Fibroblast of lung (primary cell): Measurements from ENCODE around the gene MGST2. TPM values are rescaled to one million over a fixed set of nuclear protein-coding genes. Genes with fewer than 3 reads are reported as not detected.
A peak's percentile ranks its signal among the peaks of the same experiment; 100 is the strongest.

Experiments
- DNase-seq, 2 donors: peaks; one replicate each; pipeline versions ENCODE4 v3.0.0 to v3.0.0-alpha.2; 2010; ENCODE audit warnings: low read depth in 2 of 2
- H2AFZ ChIP-seq: 2 replicates; pipeline ENCODE4 v1.5.1; 2012; ENCODE audit warnings: low read length, control low read depth, inconsistent platforms
- H3K27ac ChIP-seq: 2 replicates; pipeline ENCODE4 v1.5.1; 2011; ENCODE audit warnings: low read length, control low read depth; ENCODE audit not compliant: insufficient read depth
- H3K27me3 ChIP-seq: 2 replicates; pipeline ENCODE4 v1.5.1; 2011; ENCODE audit warnings: mild to moderate bottlenecking, low read length; ENCODE audit not compliant: control insufficient read depth, insufficient read depth
- H3K36me3 ChIP-seq: 2 replicates; pipeline ENCODE4 v1.5.1; 2011; ENCODE audit warnings: low read length; ENCODE audit not compliant: control insufficient read depth, insufficient read depth
- H3K4me1 ChIP-seq: 2 replicates; pipeline ENCODE4 v1.5.1; 2011; ENCODE audit warnings: low read length; ENCODE audit not compliant: control insufficient read depth, insufficient read depth; ENCODE audit errors: extremely low read depth
- H3K4me2 ChIP-seq: 2 replicates; pipeline ENCODE4 v1.5.1; 2011; ENCODE audit warnings: low read length, control low read depth; ENCODE audit not compliant: insufficient read depth; ENCODE audit errors: extremely low read depth
- H3K4me3 ChIP-seq, 4 experiments: fragments of 200-600 bp in 1 of 4; sonication (generic) in 1 of 4; replicated peaks in 1 of 4; 2 replicates each; pipeline ENCODE4 v1.5.1; 2011 to 2016; ENCODE audit warnings: low read length in 4 of 4, low read depth in 3 of 4, mild to moderate bottlenecking in 3 of 4, control low read depth in 2 of 4, inconsistent platforms in 1 of 4, mixed read lengths in 1 of 4; ENCODE audit not compliant: insufficient read depth in 1 of 4; ENCODE audit errors: control extremely low read depth in 1 of 4
- H3K79me2 ChIP-seq: 2 replicates; pipeline ENCODE4 v1.5.1; 2012; ENCODE audit warnings: mild to moderate bottlenecking, low read length, inconsistent platforms; ENCODE audit not compliant: control insufficient read depth, insufficient read depth
- H3K9ac ChIP-seq: 2 replicates; pipeline ENCODE4 v1.5.1; 2011; ENCODE audit warnings: mild to moderate bottlenecking, low read length, control low read depth; ENCODE audit not compliant: insufficient read depth
- H3K9me3 ChIP-seq: 2 replicates; pipeline ENCODE4 v1.5.1; 2012; ENCODE audit warnings: low read depth, low read length; ENCODE audit not compliant: control insufficient read depth, insufficient read depth
- H4K20me1 ChIP-seq: 2 replicates; pipeline ENCODE4 v1.5.1; 2011; ENCODE audit warnings: low read length; ENCODE audit not compliant: control insufficient read depth, insufficient read depth; ENCODE audit errors: extremely low read depth
- EZH2 ChIP-seq: IDR thresholded peaks from 2 replicates; pipeline ENCODE4 v1.5.1; 2012; ENCODE audit warnings: low read length, control low read depth, mild to moderate bottlenecking; ENCODE audit errors: missing control alignments
- polyA plus RNA-seq, 2 donors: library from polyadenylated mRNA; depleted of rRNA in 1 of 2; stranded (reverse) in 1 of 2; unstranded in 1 of 2; fragments of >200 nt; gene quantifications; 2 replicates each; pipeline ENCODE4 v1.2.1, GENCODE V29; 2011 to 2012; ENCODE audit warnings: missing spikeins in 1 of 2
- total RNA-seq: library from RNA; depleted of rRNA; stranded (reverse); fragments of >200 nt; gene quantifications from 2 replicates; pipeline ENCODE4 v1.2.1, GENCODE V29; 2014
- TF ChIP-seq, protein P1 (sequence below), 2 donors: IDR thresholded peaks in 1 of 2; conservative IDR thresholded peaks in 1 of 2; 1 replicate in 1 of 2; 2 replicates in 1 of 2; pipeline ENCODE4 v1.5.1; 2011 to 2012; ENCODE audit warnings: low read length in 2 of 2, control low read depth in 1 of 2, inconsistent platforms in 1 of 2, low read depth in 1 of 2, mild to moderate bottlenecking in 1 of 2

Gene MGST2
- total and polyA plus RNA-seq, 2 donors (not counting 1 experiment from before 2014, with no cell fraction given), result 5.3 to 20.1 TPM

DNA sequence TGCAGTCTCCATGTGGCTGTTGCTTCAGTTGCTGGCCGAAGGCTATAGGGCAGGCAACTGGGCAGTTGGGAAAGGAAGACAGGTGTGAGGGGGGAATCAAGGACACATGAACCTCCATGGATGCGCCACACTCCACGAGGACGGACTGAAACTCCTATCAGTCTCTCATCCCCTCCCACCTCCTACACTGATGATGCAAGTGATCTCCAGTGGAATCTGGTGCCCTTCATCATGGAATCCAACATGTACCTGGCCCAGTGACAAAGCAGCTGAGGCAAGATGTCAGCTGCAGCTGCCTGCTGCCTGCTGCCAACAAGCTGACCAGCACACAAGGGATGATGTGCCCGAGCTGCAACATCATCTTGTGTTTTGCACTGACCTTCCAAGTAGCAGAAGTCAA, 26.0 kb upstream of the MGST2 start:
- Histone ChIP-seq H3K4me1 (no peaks in the 10 kb centered on the region), H3K79me2 (no peaks in the 10 kb centered on the region), H3K27me3 (no peaks in the 10 kb centered on the region), H3K9me3 (no peaks in the 10 kb centered on the region), H2AFZ (no peak overlapping the region), H3K9ac (no peak overlapping the region), H3K36me3 (no peaks in the 10 kb centered on the region), H3K4me3 (no peak overlapping the region), H3K27ac (no peak overlapping the region), H4K20me1 (no peaks in the 10 kb centered on the region), H3K4me2 (no peak overlapping the region)
- no peak for DNase-seq
- TF ChIP-seq, protein P1, sequence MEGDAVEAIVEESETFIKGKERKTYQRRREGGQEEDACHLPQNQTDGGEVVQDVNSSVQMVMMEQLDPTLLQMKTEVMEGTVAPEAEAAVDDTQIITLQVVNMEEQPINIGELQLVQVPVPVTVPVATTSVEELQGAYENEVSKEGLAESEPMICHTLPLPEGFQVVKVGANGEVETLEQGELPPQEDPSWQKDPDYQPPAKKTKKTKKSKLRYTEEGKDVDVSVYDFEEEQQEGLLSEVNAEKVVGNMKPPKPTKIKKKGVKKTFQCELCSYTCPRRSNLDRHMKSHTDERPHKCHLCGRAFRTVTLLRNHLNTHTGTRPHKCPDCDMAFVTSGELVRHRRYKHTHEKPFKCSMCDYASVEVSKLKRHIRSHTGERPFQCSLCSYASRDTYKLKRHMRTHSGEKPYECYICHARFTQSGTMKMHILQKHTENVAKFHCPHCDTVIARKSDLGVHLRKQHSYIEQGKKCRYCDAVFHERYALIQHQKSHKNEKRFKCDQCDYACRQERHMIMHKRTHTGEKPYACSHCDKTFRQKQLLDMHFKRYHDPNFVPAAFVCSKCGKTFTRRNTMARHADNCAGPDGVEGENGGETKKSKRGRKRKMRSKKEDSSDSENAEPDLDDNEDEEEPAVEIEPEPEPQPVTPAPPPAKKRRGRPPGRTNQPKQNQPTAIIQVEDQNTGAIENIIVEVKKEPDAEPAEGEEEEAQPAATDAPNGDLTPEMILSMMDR (conservative IDR thresholded peaks at IDR 0.05 in 1 of 2, IDR thresholded peaks at IDR 0.05 in 1 of 2; ENCODE audit: low read depth in 1 of 2, low read length in 2 of 2), result no peak
- TF ChIP-seq EZH2, result no peak

- H4K20me1 ChIP-seq, result no peaks in the 10 kb centered on the region
- H3K9ac ChIP-seq, result no peak overlapping the region
- no peaks in the 10 kb centered on the region for H3K4me1 ChIP-seq
- no peaks in the 10 kb centered on the region for H3K27me3 ChIP-seq
- H3K36me3 ChIP-seq, result no peaks in the 10 kb centered on the region
- H3K4me2 ChIP-seq, result no peak overlapping the region
- no peak overlapping the region for H3K4me3 ChIP-seq
- TF ChIP-seq, protein P1 (conservative IDR thresholded peaks at IDR 0.05 in 1 of 2, IDR thresholded peaks at IDR 0.05 in 1 of 2; ENCODE audit: low read depth in 1 of 2, low read length in 2 of 2), result no peak
- TF ChIP-seq EZH2, result no peak
- H2AFZ ChIP-seq, result no peak overlapping the region
- H3K79me2 ChIP-seq, result no peaks in the 10 kb centered on the region
- no peaks in the 10 kb centered on the region for H3K9me3 ChIP-seq
- DNase-seq, result peak in 1 of 2 donors; percentile 71
- H3K27ac ChIP-seq, result no peak overlapping the region
These were observed 24.4 kb upstream of the MGST2 start for GRCh38 chr4:139641218-139641617.

GRCh38 chr4:139642364-139642763, 23.3 kb upstream of the MGST2 start:
- Histone ChIP-seq H3K27me3 (no peaks in the 10 kb centered on the region), H3K4me1 (no peaks in the 10 kb centered on the region), H4K20me1 (no peaks in the 10 kb centered on the region), H3K4me3 (no peak overlapping the region), H3K4me2 (no peak overlapping the region), H2AFZ (no peak overlapping the region), H3K79me2 (no peaks in the 10 kb centered on the region), H3K36me3 (no peaks in the 10 kb centered on the region), H3K9ac (no peak overlapping the region), H3K9me3 (no peaks in the 10 kb centered on the region), H3K27ac (no peak overlapping the region)
- DNase-seq, result peak; percentile 74 to 84
- TF ChIP-seq, protein P1 (conservative IDR thresholded peaks at IDR 0.05 in 1 of 2, IDR thresholded peaks at IDR 0.05 in 1 of 2; ENCODE audit: low read depth in 1 of 2, low read length in 2 of 2), result no peak
- no peak for TF ChIP-seq EZH2
